BLaER1 (cell line): Measurements from ENCODE around the gene MFSD11.

ENCODE experiments used
- H3K27ac ChIP-seq: shearing (Covaris generic); formaldehyde crosslinking; 2 replicates; pipeline ENCODE4 v1.8.1; 2022
- H3K27me3 ChIP-seq: shearing (Covaris generic); formaldehyde crosslinking; 2 replicates; pipeline ENCODE4 v1.8.1; 2022
- H3K36me3 ChIP-seq: shearing (Covaris generic); formaldehyde crosslinking; 2 replicates; pipeline ENCODE4 v1.8.1; 2022
- H3K4me1 ChIP-seq: shearing (Covaris generic); formaldehyde crosslinking; 2 replicates; pipeline ENCODE4 v1.8.1; 2022
- H3K4me2 ChIP-seq: shearing (Covaris generic); formaldehyde crosslinking; 2 replicates; pipeline ENCODE4 v1.8.1; 2022
- H3K4me3 ChIP-seq: shearing (Covaris generic); formaldehyde crosslinking; 2 replicates; pipeline ENCODE4 v1.8.1; 2022
- H3K9ac ChIP-seq: shearing (Covaris generic); formaldehyde crosslinking; 2 replicates; pipeline ENCODE4 v1.8.1; 2022
- H3K9me3 ChIP-seq: shearing (Covaris generic); formaldehyde crosslinking; 2 replicates; pipeline ENCODE4 v1.8.1; 2022
- H4K20me1 ChIP-seq: shearing (Covaris generic); formaldehyde crosslinking; 2 replicates; pipeline ENCODE4 v1.8.1; 2022
- Cebpa-rat ChIP-seq: shearing (Covaris generic); IDR thresholded peaks from 2 replicates; pipeline ENCODE4 v1.8.1; 2022

MFSD11 gene

DNA sequence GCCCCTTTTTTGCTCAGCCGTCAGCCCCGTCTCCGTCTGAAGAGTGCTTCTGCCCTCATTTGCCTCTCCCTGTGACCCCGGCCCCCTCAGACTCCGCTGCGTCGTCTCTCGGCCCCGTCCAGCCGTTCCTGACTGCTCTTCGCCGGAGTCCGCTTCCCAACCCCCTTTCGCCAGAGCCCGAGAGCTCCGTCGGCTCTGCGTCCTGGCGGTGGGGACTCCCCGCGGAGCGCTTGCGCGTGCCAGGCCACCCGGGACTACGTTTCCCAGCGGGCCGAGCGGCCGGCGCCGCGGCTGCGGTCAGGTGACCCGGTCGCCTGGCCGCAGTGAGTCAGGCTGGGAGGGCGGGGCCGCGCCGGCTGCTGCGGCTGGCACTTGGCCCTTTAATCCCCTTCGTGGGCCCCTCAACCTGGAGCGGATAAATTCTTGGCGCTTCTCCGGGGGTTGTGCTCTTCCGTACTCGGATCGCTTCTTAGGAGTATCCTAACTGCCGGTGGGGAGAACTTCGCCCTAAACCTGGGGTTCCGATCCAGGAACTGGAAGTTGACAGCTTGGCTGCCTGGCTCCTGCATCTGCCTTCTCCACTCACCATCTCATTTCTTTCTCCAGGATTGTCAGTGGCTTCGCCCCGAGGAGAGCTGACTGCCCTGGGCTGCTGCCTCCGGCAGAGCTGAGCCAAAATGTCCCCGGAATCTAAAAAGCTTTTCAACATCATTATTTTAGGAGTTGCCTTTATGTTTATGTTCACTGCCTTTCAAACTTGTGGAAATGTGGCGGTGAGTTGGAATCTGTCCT is at the start of gene MFSD11:
Gene MFSD11, plus strand, starts transcription at position 444 of the 792 bp plus-strand sequence. Its CDS starts 234 bp downstream, at position 678.
- H3K4me2 ChIP-seq = peak within 1 kb of the TSS; percentile 93
- H3K9me3 ChIP-seq = no peaks in the 10 kb centered on the region
- peaks cover 40% of the 10 kb centered on the region for H4K20me1 ChIP-seq
- no peaks in the 10 kb centered on the region for H3K27me3 ChIP-seq
- peak within 1 kb of the TSS; percentile 98 for H3K9ac ChIP-seq
- H3K4me1 ChIP-seq = peaks cover 38% of the 10 kb centered on the region
- peaks cover 52% of the 10 kb centered on the region for H3K36me3 ChIP-seq
- H3K27ac ChIP-seq = peak within 1 kb of the TSS; percentile 98
- TF ChIP-seq Cebpa-rat = no peak
- peak within 1 kb of the TSS; percentile 89 for H3K4me3 ChIP-seq

- H3K4me1 ChIP-seq = peaks cover 89% of the 10 kb centered on the region
- H3K4me3 ChIP-seq = no peak overlapping the region
- TF ChIP-seq Cebpa-rat = no peak
- no peaks in the 10 kb centered on the region for H3K9me3 ChIP-seq
- H3K27me3 ChIP-seq = no peaks in the 10 kb centered on the region
- H3K9ac ChIP-seq = peak overlapping the region; percentile 53; the same call in 1 of the 2 replicates
- H4K20me1 ChIP-seq = peaks cover 16% of the 10 kb centered on the region; the same call in 1 of the 2 replicates
- peak overlapping the region; percentile 67 for H3K27ac ChIP-seq
- H3K36me3 ChIP-seq = peaks cover 15% of the 10 kb centered on the region; the same call in 1 of the 2 replicates
- H3K4me2 ChIP-seq = peak overlapping the region; percentile 90
Observed at GRCh38 chr17:76688165-76688622, 49.7 kb upstream of the MFSD11 start.

DNA sequence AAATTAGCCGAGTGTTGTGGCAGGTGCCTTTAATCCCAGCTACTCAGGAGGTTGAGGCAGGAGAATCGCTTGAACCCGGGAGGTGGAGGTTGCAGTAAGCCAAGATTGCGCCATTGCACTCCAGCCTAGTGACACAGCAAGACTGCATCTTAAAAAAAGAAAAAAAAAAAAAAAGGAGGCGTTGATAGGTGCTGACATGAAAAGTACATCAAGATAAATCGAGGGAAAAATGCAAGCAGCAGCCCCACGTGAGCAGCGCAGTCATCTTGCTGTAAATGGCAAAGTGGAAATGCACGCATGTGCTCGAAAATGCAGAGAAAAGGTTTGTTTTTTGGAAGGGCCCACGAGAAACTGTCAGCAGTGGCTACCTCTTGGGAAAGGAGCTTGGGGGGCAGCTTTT is 48.1 kb upstream of the MFSD11 start:
- TF ChIP-seq Cebpa-rat = no peak
- Histone ChIP-seq H3K4me1 (peaks cover 90% of the 10 kb centered on the region), H4K20me1 (0 out of 2 replicates have a peak, but pooled peaks cover 11% of the 10 kb centered on the region), H3K36me3 (peaks cover 15% of the 10 kb centered on the region; the same call in 1 of the 2 replicates), H3K27me3 (no peaks in the 10 kb centered on the region), H3K27ac (no peak overlapping the region), H3K9me3 (no peaks in the 10 kb centered on the region), H3K9ac (no peak overlapping the region), H3K4me2 (no peak overlapping the region), H3K4me3 (no peak overlapping the region)

DNA sequence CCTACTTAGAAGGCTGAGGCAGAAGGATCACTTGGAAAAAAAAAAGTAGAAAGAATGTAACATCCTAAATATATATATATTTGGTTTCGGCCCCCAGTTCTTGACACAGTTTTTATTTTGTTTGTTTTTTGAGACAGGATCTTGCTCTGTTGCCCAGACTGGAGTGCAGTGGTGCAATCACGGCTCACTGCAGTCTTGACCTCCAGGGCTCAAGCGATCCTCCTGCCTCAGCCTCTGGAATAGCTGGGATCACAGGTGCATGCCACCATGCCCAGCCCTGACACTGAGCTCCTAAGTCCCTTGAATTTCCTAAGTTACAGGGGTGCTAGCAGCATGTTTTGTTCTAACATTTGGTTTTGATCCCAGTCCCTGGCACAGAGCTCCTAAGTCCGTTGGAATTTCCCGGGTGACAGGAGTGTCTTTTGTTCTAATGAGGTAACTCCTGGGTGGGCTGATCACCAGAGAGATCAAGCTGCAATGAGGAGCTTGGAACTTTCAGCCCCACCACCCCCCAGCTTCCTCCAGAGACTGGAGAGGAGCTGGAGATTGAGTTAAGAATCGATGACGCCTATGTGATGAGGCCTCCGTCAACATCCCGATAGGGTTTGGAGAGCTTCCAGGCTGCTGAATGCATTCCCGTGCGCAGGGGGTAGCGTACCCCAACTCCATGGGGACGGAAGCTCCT is 47.2 kb upstream of the MFSD11 start:
- no peaks in the 10 kb centered on the region for H3K27me3 ChIP-seq
- no peaks in the 10 kb centered on the region for H3K9me3 ChIP-seq
- H3K4me3 ChIP-seq = no peak overlapping the region
- H3K9ac ChIP-seq = no peak overlapping the region
- H3K4me1 ChIP-seq = peaks cover 90% of the 10 kb centered on the region
- H4K20me1 ChIP-seq = 0 out of 2 replicates have a peak, but pooled peaks cover 6% of the 10 kb centered on the region
- peaks cover 13% of the 10 kb centered on the region; the same call in 1 of the 2 replicates for H3K36me3 ChIP-seq
- TF ChIP-seq Cebpa-rat = no peak
- no peak overlapping the region for H3K27ac ChIP-seq
- H3K4me2 ChIP-seq = peak overlapping the region; percentile 36; the same call in 1 of the 2 replicates

DNA sequence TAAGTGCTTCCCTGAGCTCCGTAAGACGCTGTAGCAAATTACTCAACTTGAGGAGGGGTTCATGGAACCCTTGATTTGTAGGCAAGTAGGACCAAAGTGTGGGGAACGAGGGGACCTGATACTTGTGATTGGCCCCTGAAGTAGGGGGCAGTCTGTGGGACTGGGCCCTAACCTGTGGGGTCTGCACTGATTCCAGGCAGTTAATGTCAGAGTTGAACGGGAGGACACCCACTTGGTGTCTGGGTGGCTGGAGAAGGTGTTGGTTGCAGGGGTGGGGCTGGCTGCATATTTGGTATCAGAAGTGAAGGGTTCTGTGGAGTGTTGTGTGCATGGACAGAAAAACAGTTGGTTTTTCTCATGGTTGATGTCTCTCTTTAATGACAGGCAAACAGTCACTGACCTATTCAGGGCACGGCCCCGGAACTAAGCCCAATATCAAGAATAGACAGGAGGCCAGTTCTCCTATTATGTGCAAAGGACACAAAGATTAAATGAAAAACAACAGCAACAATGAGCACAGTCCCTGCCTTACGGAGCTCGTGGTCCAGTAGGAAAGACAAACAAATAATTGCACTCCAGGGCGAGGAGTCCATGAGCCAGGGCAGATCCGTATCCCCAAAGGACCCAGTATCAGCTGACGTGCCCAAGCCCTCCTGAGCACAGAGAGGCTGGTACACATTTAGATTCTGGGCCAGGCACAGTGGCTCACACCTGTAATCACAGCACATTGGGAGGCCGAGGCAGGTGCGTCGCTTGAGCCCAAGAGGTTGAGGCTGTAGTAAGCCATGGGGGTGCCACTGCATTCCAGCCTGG is 46.3 kb upstream of the MFSD11 start:
- H3K27ac ChIP-seq = no peak overlapping the region
- no peak overlapping the region for H3K9ac ChIP-seq
- H3K36me3 ChIP-seq = peaks cover 13% of the 10 kb centered on the region; the same call in 1 of the 2 replicates
- 0 out of 2 replicates have a peak, but pooled peaks cover 5% of the 10 kb centered on the region for H4K20me1 ChIP-seq
- no peaks in the 10 kb centered on the region for H3K9me3 ChIP-seq
- H3K4me3 ChIP-seq = no peak overlapping the region
- TF ChIP-seq Cebpa-rat = no peak
- H3K4me1 ChIP-seq = peaks cover 90% of the 10 kb centered on the region
- no peaks in the 10 kb centered on the region for H3K27me3 ChIP-seq
- peak overlapping the region; percentile 36 for H3K4me2 ChIP-seq

GRCh38 chr17:76695059-76695831 is 42.7 kb upstream of the MFSD11 start:
- Histone ChIP-seq H3K27ac (peak overlapping the region; percentile 93), H3K36me3 (peaks cover 6% of the 10 kb centered on the region; the same call in 1 of the 2 replicates), H3K9ac (no peak overlapping the region; the same call in 1 of the 2 replicates), H3K4me1 (peaks cover 97% of the 10 kb centered on the region), H3K4me2 (peak overlapping the region; percentile 95), H3K4me3 (no peak overlapping the region), H4K20me1 (no peaks in the 10 kb centered on the region), H3K27me3 (no peaks in the 10 kb centered on the region), H3K9me3 (no peaks in the 10 kb centered on the region)
- no peak for TF ChIP-seq Cebpa-rat

- Histone ChIP-seq H3K27ac (peak overlapping the region; percentile 93), H3K9me3 (no peaks in the 10 kb centered on the region), H3K36me3 (peaks cover 6% of the 10 kb centered on the region; the same call in 1 of the 2 replicates), H3K27me3 (no peaks in the 10 kb centered on the region), H3K4me3 (peak overlapping the region; percentile 57), H3K9ac (peak overlapping the region; percentile 78), H4K20me1 (no peaks in the 10 kb centered on the region), H3K4me1 (peaks cover 97% of the 10 kb centered on the region), H3K4me2 (peak overlapping the region; percentile 95)
- no peak for TF ChIP-seq Cebpa-rat
Observed at GRCh38 chr17:76696763-76697701, 40.9 kb upstream of the MFSD11 start.
